Measurements from ENCODE around the gene PLK5.

DNA sequence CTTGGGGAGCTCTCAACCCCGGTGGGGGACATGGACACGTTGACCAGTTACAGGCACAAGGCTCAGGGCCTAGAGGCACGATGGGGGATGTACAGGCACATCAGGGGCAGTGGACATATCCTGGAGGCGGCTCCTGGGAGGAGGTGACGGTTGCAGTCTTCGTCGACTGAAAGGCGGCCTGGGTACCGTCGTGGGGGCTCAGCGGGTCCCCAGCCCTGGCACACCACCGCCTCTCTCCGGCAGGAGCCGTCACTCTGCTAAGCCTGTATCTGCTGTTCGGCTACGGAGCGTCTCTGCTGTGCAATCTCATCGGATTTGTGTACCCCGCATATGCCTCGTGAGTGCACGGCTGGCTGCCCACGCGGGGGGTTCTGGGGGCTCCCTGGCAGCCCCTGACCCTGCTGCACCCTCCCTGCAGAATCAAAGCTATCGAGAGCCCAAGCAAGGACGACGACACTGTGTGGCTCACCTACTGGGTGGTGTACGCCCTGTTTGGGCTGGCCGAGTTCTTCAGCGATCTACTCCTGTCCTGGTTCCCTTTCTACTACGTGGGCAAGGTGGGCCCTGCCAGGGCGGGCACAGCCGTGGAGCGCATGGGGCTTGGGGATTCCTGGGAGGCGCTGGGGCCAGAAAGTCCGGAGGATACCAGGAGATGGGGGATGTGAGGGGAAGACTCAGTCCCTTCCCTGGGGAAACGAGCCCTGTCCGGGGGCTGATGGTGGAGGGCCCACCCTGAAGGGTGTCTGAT is 28.7 kb upstream of the PLK5 start:
- no peak for TF ChIP-seq EZH2 (IDR thresholded peaks at IDR 0.05; ENCODE audit: borderline replicate concordance, low read length)
- TF ChIP-seq, protein P1, sequence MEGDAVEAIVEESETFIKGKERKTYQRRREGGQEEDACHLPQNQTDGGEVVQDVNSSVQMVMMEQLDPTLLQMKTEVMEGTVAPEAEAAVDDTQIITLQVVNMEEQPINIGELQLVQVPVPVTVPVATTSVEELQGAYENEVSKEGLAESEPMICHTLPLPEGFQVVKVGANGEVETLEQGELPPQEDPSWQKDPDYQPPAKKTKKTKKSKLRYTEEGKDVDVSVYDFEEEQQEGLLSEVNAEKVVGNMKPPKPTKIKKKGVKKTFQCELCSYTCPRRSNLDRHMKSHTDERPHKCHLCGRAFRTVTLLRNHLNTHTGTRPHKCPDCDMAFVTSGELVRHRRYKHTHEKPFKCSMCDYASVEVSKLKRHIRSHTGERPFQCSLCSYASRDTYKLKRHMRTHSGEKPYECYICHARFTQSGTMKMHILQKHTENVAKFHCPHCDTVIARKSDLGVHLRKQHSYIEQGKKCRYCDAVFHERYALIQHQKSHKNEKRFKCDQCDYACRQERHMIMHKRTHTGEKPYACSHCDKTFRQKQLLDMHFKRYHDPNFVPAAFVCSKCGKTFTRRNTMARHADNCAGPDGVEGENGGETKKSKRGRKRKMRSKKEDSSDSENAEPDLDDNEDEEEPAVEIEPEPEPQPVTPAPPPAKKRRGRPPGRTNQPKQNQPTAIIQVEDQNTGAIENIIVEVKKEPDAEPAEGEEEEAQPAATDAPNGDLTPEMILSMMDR (IDR thresholded peaks at IDR 0.05; ENCODE audit: low read length) = no peak

Data from OCI-LY1 (cell line).